Measurements from ENCODE around the gene DARS2. TPM values are rescaled to one million over a fixed set of nuclear protein-coding genes. Genes with fewer than 3 reads are reported as not detected.

Gene DARS2
- total and polyA plus RNA-seq, 10 of the 15 experiments (the other 5 are each of a cell fraction or from before 2014, with no cell fraction given) = 23.9 to 69.7 (median 37.3) TPM

- FAIRE-seq (no peak), DNase-seq (ENCODE audit: low read depth, low spot score) (no peak), ATAC-seq (no peak)
- under 1% methylated on average over 5 of the region's 5 CpGs for WGBS (ENCODE audit: insufficient coverage, insufficient replicate concordance, low lambda C conversion rate, missing lambda C conversion rate)
- Histone ChIP-seq H2AFZ (ENCODE audit: control insufficient read depth, low read depth, low read length) (peak overlapping the region; percentile 94), H3K4me2 (ENCODE audit: control insufficient read depth, insufficient read depth) (peak overlapping the region; percentile 95), H3K79me2 (ENCODE audit: control insufficient read depth, insufficient read depth, low read length) (peaks cover 44% of the 10 kb centered on the region), H3K9ac (ENCODE audit: control insufficient read depth, insufficient read depth, low read length) (peak overlapping the region; percentile 73), H3K27ac (ENCODE audit: control insufficient read depth, insufficient read depth) (peak overlapping the region; percentile 89), H3K4me1 (ENCODE audit: control insufficient read depth, insufficient read depth, low read length) (peaks cover 15% of the 10 kb centered on the region), H3K9me3 (replicated peaks; ENCODE audit: control insufficient read depth, insufficient read depth, low read length) (no peaks in the 10 kb centered on the region), H4K20me1 (ENCODE audit: control insufficient read depth, insufficient read depth) (no peaks in the 10 kb centered on the region), H3K4me3 (peak overlapping the region; percentile 91), H3K27me3 (replicated peaks in 1 of 2; ENCODE audit: control insufficient read depth in 2 of 2, insufficient read depth in 2 of 2, low read length in 1 of 2) (no peaks in the 10 kb centered on the region), H3K36me3 (ENCODE audit: control insufficient read depth in 2 of 2, insufficient read depth in 2 of 2, low read length in 1 of 2) (peaks cover 4 to 23% of the 10 kb centered on the region in 2 experiments; a peak in 3 of 4 replicates)
- CTCF ChIA-PET = interaction anchor here (0.8 to 2.0 kb wide), 5 partner anchors 24 to 392 kb away, joined by 3 to 6 read pairs (median 3); partner anchors contain the start of genes CENPL, DARS2 and PRDX6
- POLR2A ChIA-PET = interaction anchor here (0.6 to 3.3 kb wide), 14 partner anchors 9 to 1511 kb away, joined by 3 to 17 read pairs (median 3); partner anchors contain the start of genes CENPL, DARS2 and PRDX6
- SMC1A ChIA-PET (ENCODE audit: uncharacterized antibody, unreplicated experiment) = interaction anchor here (0.5 to 3.1 kb wide), 10 partner anchors 20 to 449 kb away, joined by 3 to 11 read pairs (median 3); partner anchors contain the start of genes CENPL and DARS2
- RAD21 ChIA-PET (ENCODE audit: unreplicated experiment) = interaction anchor here (0.5 to 2.7 kb wide), 10 partner anchors 8 to 1043 kb away, joined by 3 to 9 read pairs (median 3); partner anchors contain the start of gene DARS2
- intact Hi-C loops (cut with micrococcal nuclease; ENCODE audit: unreplicated experiment) (loop anchor here (2.0 to 10.0 kb wide), 5 partner anchors 44 to 346 kb away; partner anchors contain the start of genes CENPL, DARS2, RABGAP1L and RC3H1), in situ Hi-C loops (cut with MboI) (no loop called here)
- no TSS peak for BruUV-seq (replicated peaks)
- TF ChIP-seq ZBTB4 (CRISPR knock-in tag; IDR thresholded peaks at IDR 0.05) (no peak), LARP7 (IDR thresholded peaks at IDR 0.05) (no peak), RELB (IDR thresholded peaks at IDR 0.05; ENCODE audit: low read depth) (no peak), SREBF2 (IDR thresholded peaks at IDR 0.05; ENCODE audit: low read length) (no peak), HDGF (IDR thresholded peaks at IDR 0.05) (no peak), BHLHE40 (IDR thresholded peaks at IDR 0.05; ENCODE audit: borderline replicate concordance in 1 of 2, low read depth in 2 of 2, low read length in 1 of 2) (no peak), ZZZ3 (IDR thresholded peaks at IDR 0.05; ENCODE audit: control insufficient read depth, insufficient read length, low read depth) (no peak), SMAD1 (IDR thresholded peaks at IDR 0.05; ENCODE audit: low read depth, partially characterized antibody) (no peak), NR2F1 (conservative IDR thresholded peaks at IDR 0.05) (no peak), SUZ12 (IDR thresholded peaks at IDR 0.05; ENCODE audit: unreplicated experiment) (no peak), STAT1 (conservative IDR thresholded peaks at IDR 0.05) (no peak), BMI1 (IDR thresholded peaks at IDR 0.05; ENCODE audit: borderline replicate concordance) (no peak), RAD51 (IDR thresholded peaks at IDR 0.05) (no peak), SIN3A (IDR thresholded peaks at IDR 0.05; ENCODE audit: low read depth, low read length) (no peak), JUND (IDR thresholded peaks at IDR 0.05; ENCODE audit: low read depth, low read length) (no peak), NFXL1 (IDR thresholded peaks at IDR 0.05; ENCODE audit: borderline replicate concordance) (no peak), ZBTB33 (IDR thresholded peaks at IDR 0.05) (no peak), IRF4 (IDR thresholded peaks at IDR 0.05; ENCODE audit: low read depth, low read length) (no peak)
Measured at GRCh38 chr1:173869021-173869359, 44.5 kb downstream of the DARS2 start.

Measured in GM12878 (cell line).